NCI-H146 treated with DMSO at 0.1 percent for 48 hours (cell line): ENCODE results near the gene HOXA7.
A peak's percentile ranks its signal among the peaks of the same experiment; 100 is the strongest.

ENCODE experiments used
- DNase-seq: peaks from one replicate; lab custom pipeline; 2025; ENCODE audit not compliant: unreplicated experiment; lab: John Stamatoyannopoulos, UW

The HOXA7 gene

GRCh38 chr7:27156508-27156898, at the start of gene HOXA7:
TSS of gene HOXA7 (minus strand) at chr7:27156675. CDS start at chr7:27156545, 130 bp downstream.
- peak; percentile 54 for DNase-seq

GRCh38 chr7:27205325-27206280, 49.1 kb upstream of the HOXA7 start:
- DNase-seq: no peak

GRCh38 chr7:27204851-27205322, 48.4 kb upstream of the HOXA7 start:
- no peak for DNase-seq

GRCh38 chr7:27203964-27204594, 47.6 kb upstream of the HOXA7 start:
- DNase-seq: no peak

- DNase-seq: no peak
Measured at GRCh38 chr7:27203365-27203953, 47.0 kb upstream of the HOXA7 start.

GRCh38 chr7:27202862-27203134, 46.3 kb upstream of the HOXA7 start:
- DNase-seq: no peak

- no peak for DNase-seq
Measured at GRCh38 chr7:27202018-27202861, 45.8 kb upstream of the HOXA7 start.

- DNase-seq: no peak
Measured at GRCh38 chr7:27201580-27202017, 45.1 kb upstream of the HOXA7 start.

- DNase-seq: no peak
Measured at GRCh38 chr7:27200761-27201579, 44.5 kb upstream of the HOXA7 start.

GRCh38 chr7:27199849-27200760, 43.6 kb upstream of the HOXA7 start, which contains the start of gene HOXA13:
TSS of gene HOXA13 (minus strand) at chr7:27200091. CDS start at chr7:27200077, 14 bp downstream.
- peak; percentile 25 for DNase-seq

- no peak for DNase-seq
Measured at GRCh38 chr7:27198871-27199801, 42.7 kb upstream of the HOXA7 start.

- no peak for DNase-seq
Measured at GRCh38 chr7:27198138-27198841, 41.8 kb upstream of the HOXA7 start.

GRCh38 chr7:27197137-27198042, 40.9 kb upstream of the HOXA7 start:
- DNase-seq: no peak

GRCh38 chr7:27196287-27196767, 39.9 kb upstream of the HOXA7 start:
- peak; percentile 54 for DNase-seq

- DNase-seq: no peak
Measured at GRCh38 chr7:27194686-27195379, 38.4 kb upstream of the HOXA7 start.

- no peak for DNase-seq
Measured at GRCh38 chr7:27194002-27194352, 37.5 kb upstream of the HOXA7 start.
